CD4-positive, alpha-beta T cell treated with Interleukin-4 for 4 hours (primary cell): ENCODE measurements around the gene HEXB.
A peak's percentile ranks its signal among the peaks of the same experiment; 100 is the strongest.

Experiments used
- DNase-seq: peaks from one replicate; pipeline ENCODE4 v3.0.0-alpha.2; 2020

Gene HEXB

DNA sequence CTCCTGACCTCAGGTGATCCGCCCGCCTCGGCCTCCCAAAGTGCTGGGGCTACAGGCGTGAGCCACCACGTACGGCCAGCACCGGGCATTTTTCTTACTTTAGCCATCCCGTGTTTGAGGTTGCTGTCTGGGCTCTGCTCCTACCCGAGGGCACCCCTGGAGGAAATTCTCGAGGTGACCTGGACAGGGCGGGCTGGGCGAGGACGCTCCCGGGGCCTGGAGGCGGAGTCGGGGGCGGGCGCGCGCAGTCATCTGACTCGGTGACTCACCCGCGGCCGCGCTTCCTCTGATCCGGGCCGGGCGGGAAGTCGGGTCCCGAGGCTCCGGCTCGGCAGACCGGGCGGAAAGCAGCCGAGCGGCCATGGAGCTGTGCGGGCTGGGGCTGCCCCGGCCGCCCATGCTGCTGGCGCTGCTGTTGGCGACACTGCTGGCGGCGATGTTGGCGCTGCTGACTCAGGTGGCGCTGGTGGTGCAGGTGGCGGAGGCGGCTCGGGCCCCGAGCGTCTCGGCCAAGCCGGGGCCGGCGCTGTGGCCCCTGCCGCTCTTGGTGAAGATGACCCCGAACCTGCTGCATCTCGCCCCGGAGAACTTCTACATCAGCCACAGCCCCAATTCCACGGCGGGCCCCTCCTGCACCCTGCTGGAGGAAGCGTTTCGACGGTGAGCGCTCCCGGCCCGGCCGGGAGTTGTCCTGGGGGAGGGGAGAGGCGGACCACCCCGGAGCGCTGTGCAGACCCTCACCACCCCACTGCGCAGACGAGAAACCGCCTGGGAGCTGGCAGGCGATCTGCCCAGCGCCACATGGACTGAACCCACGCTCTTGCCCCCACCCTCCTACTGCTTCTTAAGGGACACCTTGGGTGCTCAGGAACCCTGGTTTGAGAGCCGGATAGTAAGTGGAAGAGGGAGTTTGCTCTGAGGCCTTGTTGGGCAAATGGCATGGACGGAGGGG, at the start of gene HEXB:
HEXB (plus strand) TSS at position 334 of the 952 bp plus-strand sequence; CDS start at position 362, 28 bp downstream.
- DNase-seq, result peak; percentile 79

DNA sequence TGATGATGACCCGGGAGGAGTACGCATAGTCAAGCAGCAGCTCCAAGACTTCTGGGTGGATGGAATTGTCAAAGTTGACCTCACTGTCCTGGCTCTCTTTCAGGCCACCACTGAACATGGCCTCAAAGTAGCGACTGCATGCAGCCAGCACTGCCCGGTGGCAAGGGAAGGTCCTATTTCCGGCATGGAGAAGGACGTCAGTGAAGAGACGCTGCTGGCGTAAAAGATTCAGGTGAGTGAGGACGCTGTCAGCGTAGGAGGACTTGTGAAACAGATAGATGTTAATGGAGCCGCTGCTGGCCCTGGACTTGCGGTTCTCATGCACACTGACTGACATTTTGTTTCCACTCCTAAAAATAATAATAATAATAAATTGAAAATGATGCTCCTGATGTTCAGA, 48.9 kb upstream of the HEXB start:
- DNase-seq, result no peak

DNA sequence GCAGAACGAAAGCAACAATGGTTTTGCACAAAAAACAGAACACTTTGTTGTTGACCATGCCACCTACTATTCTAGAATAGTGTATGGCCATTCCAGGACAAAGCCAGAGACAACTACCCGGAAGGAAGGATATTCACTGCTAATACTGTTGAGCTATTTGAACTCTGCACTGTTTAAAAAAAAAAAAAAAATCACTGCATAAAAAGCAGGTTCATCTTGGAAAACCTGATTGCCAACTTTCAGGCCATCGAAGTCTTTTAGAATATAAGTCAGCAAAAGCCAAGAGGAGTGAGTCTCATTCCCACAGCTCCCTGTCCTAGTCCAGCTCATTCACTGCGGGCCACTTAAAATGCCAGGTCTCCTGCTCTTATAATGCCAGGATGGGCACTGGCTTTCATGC, 48.5 kb upstream of the HEXB start:
- no peak for DNase-seq

DNA sequence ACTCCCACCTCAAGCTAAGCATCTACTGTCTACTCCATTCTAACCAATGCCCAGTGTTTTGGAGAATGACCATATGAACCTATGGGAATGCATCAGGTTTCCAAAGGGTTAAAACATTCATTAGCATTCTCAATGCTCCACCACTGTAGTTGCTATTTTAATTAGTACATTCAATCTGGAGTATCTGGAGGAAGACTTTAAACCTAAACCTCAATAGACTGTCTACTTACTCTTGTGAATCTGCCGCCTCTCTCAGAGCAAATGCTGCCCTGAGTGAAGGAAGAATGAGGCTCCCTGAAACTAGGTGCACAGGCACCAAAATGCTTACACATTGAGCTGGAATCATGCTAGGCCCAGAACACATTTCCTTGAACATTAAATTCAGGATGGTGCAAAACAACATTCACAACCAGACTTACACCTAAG, 46.5 kb upstream of the HEXB start:
- no peak for DNase-seq

DNA sequence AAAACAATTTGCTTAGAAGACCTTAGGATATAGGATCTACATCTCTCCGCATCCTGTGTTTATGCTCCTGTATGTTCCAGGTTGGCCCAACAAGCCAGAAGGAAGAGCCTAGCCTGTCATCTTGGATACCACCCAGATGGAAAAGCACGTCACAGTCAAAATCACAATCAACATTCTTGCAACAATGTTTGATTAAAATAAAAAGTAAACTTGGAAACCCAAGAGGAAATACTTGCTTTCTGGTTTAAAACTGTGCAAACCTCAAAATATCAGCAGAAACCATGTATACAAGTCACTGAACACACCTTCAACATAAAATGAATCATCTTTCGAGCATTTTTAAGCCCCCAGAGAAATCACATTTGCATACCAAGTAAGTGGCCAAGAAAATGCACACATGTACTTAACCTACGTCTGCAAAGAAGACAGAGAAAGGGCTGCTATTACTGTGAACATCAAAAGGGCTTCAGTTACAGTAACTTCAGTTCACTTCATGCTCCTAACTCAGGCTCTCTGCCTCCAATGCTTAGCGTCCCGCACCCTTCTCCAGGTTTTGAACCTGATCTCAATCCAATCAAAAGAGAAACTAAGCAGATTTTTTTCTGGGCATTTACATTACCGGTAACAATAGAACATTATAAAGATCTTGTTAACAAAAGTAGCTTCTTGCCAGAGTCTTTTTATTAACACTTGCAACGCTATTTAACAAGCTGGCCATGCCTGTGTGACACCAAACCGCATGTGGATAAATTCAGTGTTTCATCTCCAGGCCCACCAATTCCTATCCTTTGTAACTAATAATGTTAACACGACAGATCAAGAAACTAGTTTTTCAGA, 45.8 kb upstream of the HEXB start:
- DNase-seq, result no peak

DNA sequence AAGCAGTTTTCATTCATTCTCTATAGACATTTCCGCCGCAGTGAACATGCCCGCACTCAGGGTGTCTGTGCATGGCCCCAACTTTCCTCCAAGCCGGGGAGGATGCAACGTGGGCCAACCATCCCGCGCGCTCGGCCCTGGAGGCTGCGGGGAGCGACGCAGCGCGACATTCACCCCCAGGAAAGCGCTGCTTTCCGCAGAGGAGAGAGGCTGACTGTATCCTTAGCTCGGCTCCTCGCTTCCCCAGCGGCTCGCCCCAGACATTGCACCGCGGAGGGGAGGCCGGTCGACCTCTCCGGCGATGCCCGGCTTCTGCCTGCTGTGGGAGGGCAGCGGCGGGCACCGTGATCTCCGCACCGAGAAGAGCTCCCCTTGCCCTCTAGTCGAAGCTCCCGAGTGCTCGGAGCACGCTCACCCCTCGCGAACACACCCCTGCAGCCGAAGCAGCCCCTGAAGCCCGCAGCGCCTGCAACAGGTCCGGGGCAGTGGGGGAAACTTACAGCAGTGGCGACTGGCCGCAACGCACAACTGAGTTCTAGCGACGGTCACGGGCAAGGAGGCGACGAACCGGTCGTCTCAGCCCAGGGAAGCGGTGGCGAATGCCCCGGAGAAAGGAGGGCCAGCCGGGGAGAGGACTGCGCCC, 45.1 kb upstream of the HEXB start:
- DNase-seq, result no peak

DNA sequence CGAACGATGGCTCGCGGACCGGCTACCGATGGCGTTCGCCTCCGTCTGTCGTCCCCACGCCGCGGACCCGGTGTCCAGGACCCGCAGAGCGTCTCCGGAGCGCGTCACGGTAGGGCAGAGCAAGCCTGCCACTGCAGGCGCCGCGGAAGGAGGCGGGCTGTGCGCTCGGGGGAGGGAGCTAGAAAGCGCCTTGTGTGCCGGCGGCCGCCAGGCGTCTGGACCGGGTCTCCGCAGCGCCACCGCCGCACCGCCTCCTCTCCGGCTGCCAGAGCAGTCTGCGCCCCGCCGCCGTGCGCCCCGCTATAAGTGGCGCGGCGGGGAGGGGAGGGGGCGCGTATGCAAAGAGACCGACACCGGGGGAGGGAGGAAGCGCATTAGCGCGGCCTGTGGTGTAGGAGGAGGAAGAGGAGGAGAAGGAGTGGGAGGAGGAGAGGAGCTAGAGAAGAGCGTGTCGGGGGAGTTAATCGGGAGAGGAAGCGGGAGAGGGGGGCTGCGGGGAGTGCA, 44.5 kb upstream of the HEXB start, which contains the start of gene ENC1:
ENC1 (minus strand) TSS at position 279 of the 504 bp plus-strand sequence. CDS start 4,243 bp downstream, outside the sequence.
- DNase-seq, result peak; percentile 68

DNA sequence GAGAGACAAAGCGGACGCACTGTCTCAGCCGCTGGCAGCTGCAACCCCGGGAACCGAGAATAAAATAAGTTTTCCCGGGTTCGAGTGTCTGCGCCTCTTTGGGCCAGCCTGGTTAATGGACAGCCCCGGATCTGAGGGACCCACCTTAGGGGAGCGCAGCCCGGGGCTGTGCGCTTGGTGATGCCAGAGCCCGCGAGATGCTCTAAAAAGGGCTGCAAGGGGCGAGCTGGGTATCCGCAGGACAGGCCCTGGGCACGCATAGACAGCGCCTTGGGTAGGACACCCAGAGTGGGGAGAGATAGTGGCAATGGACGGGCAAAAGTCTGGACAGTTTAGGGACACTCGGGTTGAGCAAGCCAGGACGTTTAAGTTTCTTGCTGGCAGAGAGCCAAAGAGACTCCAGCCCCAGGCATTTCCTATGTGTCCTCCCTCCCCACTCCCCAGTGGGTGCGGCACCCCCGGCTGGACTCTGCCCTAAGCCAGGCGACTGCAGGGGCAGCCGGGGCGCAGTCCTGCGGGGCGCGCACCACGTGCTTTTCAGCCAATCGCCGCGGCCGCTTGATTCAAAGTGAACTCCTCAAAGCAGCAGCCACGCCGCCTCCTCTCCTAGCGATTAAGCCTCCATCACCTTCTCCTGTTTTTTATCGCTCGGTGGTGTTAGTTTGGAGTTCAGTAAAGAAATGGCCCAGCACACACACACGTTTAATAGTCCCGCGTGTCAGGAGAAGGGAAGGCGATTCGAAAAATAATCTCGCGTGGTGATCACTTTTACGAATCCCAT, 43.9 kb upstream of the HEXB start:
- no peak for DNase-seq

DNA sequence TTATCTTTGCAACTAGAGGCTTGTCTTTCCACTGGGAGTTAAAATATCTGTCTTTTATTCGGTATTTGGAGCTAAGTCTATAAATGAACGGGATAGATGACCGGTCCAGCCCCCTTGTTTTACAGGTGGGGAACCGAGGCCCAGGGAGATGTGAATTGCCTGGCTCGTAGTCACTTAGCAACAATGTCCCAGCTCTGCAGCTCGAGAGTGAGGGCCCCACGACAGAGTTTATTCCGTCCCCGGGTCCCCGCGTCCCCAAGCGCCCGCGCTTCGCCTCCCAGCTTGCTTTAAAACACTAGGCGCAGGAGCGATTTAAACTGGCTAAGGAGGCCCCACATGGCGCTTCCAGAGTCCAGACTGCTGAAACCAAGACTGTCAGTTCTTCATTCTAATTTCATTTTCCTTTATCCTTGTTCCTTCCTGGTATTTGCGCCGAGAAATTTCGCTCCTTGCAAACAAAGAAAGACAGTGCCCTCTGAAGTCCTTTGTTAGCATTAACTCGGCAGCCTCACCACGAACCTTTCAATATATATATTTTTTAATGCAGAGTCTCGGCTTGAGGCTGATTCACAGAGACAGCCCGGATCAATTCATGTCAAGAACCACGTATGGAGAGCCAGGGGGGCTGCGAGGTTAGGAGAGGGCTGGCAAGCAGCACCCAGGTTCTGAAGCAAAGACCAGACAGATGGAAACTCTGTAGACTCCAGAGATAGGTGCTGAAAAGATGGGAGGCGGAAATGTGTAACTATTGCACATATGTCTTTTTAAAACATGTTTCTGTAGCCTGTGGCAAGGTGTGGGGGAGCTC, 43.1 kb upstream of the HEXB start:
- no peak for DNase-seq

DNA sequence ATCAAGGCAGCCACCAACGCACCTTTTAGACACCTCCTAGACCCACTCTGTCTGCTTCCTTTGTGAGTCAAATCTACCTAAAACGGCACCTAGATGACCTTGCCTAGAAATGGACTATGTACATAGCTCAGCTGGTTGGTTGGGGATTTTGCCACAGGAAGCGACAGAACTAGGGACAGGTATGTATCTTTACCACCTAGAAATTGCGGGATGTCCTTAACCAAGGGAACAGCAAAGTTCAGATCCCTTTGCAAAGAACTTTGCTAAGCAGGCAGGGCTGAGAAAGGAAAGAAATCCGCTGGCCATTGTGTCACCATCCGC, 42.5 kb upstream of the HEXB start:
- DNase-seq, result no peak

DNA sequence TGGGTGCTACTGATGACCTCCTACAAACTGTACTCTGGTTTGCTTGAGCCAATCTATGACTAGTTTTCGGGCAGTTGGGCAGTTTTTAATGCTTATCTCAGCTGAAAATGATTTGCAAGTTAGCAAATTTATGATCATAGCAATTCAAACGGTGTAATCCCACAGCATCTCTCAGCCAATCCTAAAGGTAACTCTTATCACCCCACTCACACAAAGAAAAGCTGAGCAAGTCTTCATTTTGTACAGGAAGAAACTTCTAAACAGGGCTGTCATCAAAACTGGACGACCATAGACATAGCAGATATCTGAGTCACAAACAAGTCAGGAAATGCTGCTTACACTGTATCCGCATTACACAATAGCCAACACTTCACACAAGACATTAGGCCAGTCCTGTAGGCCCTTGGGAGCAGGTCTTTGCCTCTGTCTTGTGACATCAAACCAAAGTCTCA, 41.9 kb upstream of the HEXB start:
- no peak for DNase-seq

DNA sequence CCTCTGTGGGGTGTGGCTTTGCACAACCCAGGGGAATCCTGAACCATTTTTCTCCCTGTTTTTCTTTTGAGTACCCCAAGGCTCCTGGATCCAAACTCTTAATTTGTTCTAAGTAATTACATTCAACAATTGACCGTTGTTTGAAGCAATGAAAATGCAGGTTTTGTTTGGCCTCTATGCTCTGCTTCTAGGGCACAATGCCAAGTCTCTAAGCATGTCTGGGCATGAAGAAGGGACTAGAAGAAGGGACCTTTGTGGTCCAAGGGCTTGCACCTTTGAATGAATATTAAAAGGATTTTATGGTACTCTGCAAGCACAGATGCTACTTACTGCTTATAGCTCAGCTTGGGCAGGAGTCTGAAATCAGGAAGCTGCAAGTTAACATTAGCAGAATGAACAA, 37.9 kb upstream of the HEXB start:
- DNase-seq, result no peak

DNA sequence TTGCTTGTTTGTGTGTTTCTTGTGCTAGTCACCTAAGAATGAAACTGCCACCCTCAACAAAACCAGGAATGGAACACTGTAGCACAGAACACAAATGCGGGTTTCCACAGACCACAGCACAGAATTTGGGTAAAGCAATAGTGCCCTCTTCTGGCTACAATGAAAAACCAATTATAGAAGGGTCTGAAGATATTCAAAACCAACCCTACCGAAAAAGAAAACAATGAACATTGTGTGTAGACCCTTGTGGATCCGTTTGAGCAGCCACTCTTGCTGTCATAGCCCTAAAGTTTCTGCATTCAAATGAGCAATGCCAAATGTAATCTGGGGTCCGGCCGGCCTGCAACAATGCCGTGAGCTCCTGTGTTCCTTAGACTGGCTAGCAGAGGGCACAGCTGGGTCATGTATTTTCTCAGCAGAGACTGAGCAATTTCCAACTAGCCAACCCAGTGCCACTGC, 36.2 kb upstream of the HEXB start:
- peak; percentile 72 for DNase-seq

DNA sequence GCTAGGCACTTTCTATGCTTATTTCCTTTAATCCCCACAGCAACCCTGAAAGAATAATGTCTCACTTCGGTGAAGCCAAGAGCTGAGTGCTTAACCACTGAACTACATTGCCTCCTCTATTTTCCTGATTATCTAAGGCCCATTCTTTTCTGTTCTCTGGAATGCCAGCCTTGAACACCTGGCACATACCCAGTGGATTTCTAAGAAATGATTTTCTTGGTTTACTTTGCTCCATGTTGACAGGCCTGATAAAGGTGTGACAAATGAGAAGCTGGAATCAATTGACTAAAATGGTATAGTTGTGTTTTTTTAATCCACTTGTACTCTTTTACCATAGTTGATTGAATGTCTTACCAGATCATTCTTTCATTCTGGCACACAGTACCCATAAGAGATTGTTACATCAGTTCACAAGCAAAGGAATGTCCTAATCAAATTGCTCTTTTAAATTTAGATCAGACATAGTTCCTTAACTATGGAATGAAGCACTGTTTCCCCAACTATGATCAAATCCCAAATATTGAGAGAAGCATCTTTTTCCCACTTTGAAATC, 35.5 kb upstream of the HEXB start:
- DNase-seq, result no peak

DNA sequence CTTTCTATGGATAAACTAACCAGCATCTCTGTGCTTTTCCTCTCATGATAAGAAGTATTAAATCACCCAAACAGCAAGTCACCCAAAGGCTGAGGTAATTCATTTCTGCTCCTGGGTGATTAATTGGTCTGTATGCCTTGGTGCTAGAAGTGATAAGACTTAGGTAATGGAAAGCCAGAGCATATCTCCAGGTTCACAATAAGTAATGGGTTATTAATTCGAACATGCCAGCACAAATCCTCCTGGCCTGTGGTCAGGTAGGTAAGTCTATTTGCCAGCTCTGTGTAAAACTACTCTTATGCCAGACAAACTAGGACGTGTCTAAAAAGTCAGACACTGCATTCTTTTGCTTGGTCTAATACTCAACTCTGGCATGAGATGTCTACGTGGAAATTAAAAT, 33.3 kb upstream of the HEXB start:
- DNase-seq, result no peak

DNA sequence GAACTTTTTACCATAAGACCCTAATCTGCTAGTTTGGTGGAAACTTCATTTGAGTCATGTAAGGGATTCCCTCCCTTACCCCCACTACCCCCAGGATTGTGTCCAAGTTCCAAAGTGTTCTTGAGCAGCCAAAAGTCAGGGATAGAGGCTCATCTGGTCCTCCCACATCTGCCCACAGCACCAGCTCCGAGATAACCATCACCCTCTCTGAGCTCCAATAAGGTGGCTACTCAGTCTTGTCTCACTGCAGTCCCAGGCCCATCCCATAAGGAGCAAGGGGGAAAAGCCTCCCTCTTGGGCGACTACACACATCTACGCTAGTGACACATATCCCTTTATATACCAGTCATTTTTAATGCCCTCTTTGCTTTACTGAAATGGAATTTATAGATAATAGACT, 32.5 kb upstream of the HEXB start:
- no peak for DNase-seq

DNA sequence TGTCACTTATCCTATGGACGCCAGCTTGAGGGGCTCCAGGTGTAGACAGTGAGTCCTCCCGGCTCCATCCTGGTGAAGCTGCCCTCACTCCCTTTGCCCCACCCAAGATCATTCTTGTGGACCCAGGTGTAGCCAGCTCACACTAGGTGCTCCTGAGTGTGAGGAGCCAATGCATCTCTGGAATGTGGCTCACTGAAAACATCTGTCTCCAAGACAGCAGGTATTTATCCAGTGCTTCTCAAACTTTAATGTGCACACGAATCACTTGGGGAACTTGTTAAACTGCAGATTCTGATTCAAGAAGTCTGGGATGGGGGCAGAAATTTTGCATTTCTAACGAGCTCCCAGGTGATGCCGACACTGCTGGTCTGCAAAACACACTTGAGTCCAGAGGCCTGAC, 31.0 kb upstream of the HEXB start:
- no peak for DNase-seq

DNA sequence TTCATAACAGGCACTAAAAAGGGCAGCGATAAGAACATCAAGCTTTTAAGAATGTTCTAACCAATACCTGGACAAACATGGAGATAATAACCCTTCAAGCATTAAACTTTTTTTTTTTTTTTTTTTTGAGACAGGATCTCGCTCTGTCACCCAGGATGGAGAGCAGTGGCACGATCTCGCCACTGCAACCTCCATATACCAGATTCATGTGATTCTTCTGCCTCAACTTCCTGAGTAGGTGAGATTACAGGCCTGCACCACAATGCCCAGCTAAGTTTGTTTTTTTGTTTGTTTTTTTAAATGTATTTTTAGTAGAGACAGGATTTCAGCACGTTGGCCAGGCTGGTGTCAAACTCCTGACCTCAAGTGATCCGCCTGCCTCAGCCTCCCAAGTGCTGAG, 29.8 kb upstream of the HEXB start:
- DNase-seq, result no peak

DNA sequence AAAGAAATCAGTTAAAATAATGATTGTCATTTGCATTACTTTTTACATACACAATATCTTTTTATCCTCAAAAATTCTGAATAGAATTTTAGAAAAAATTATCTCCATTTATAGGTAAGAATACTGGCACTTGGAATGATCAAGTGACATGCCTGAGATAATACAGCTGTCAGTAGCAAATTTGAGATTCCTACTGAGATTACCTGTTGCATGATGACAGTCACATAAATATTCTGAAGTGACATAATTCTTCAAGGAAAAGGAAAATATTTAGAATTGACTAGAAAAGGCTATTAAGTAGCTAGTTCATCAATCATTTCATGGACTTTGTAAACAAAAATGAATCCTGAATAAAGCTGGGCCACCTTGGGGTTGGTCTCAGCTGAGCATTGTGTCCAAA, 29.3 kb upstream of the HEXB start:
- no peak for DNase-seq

DNA sequence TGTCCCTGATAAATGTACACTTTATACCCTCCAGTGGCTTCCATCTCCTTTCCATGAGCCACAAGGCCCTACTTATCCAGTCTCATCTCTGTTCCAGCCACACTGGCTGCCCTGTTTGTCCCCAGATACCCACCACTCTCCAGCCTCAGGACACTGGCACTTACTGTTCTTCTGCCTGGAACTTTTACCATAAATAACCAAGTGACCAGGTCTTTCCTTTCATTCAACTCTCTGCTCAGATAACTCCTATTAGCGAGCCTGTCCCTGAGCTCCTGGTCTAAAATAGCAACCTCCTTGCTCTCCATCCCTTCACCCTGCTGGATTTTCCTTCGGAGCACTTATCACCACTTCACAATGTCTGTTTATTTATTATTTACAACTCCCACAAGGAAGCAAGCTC, 27.9 kb upstream of the HEXB start:
- DNase-seq, result no peak

DNA sequence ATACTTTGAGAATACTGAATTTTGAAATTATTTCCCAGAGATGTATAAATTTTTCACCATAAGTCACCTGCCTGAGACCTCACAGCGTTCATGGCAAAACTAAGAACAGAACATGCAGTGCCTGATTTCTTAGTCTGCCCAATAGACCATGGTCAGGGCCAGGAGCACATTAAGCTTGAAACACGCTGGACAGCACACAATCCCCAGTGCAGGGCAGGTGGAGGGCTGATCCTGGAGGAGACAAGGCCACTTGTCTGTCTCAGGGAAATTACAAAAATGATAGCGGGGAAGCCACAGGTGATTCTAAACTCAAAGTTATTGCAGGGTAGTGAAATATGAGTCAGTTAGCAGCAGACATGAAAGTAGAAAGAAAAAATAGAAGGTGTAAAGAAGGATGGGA, 25.9 kb upstream of the HEXB start:
- no peak for DNase-seq
